NCI-H1105 treated with DMSO at 0.1 percent for 48 hours (cell line): Measurements from ENCODE around the gene PPID.
"Not testable (repeated sequence)": the region's sequence is repeated elsewhere in the genome, so short reads cannot be mapped to it uniquely, and the experiment has no call there.

Source experiments
- DNase-seq: peaks from one replicate; lab custom pipeline; 2025; lab: John Stamatoyannopoulos, UW

The PPID gene

GRCh38 chr4:158729716-158730559 lies 6.7 kb upstream of the PPID start:
- DNase-seq = no peak

- DNase-seq = no peak
Observed at GRCh38 chr4:158728236-158728635, 5.0 kb upstream of the PPID start.

- DNase-seq = no peak
Observed at GRCh38 chr4:158726633-158727032, 3.4 kb upstream of the PPID start.

GRCh38 chr4:158724637-158725036 lies 1.4 kb upstream of the PPID start:
- DNase-seq = no peak

- DNase-seq = peak; percentile 10
Observed at GRCh38 chr4:158722291-158722916, 792 bp downstream of the PPID start.

GRCh38 chr4:158721680-158722079 lies 1.5 kb downstream of the PPID start:
- DNase-seq = no peak

GRCh38 chr4:158715802-158716201 lies 7.4 kb downstream of the PPID start:
- DNase-seq = no peak

- DNase-seq = no peak
Observed at GRCh38 chr4:158714937-158715336, 8.3 kb downstream of the PPID start.

DNA sequence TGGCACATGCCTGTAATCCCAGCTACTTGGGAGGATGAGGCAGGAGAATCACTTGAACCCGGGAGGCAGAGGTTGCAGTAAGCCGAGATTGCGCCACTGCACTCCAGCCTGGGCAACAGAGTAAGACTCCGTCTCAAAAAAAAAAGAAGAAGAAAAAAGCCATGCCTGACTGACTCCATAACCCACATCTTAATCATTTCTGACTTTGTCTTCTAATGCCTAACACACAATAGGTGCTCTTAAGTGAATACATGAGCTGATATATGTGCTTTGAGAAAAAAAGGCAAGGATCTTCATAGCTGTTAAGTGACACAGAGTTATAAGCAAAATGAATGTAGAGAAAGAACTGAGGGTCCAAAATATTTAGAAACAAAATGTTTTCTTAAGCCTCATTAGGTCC lies 10.6 kb downstream of the PPID start:
- not testable (repeated sequence) for DNase-seq

DNA sequence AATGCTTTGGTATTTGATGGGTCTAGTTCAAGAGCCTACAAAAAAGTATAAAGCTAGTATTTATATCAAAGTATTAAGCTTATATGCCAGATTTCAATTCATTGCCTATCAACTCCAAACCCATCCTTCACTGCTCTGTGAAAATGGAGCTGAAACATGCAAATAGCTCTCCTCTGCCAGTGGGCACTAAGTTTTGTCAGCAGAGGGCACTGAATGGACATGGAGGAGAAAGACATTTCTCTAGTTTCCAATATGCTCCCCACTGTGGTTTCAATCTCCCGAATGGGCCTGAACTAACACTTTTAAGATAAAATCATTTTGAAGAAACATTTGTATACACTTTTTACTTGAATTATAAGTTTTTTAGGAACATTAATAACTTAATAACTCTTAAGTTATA lies 12.4 kb downstream of the PPID start:
- DNase-seq = no peak

GRCh38 chr4:158704274-158704673 lies 18.9 kb downstream of the PPID start:
- DNase-seq = no peak

- DNase-seq = no peak
Observed at GRCh38 chr4:158688813-158689212, 34.4 kb downstream of the PPID start.

DNA sequence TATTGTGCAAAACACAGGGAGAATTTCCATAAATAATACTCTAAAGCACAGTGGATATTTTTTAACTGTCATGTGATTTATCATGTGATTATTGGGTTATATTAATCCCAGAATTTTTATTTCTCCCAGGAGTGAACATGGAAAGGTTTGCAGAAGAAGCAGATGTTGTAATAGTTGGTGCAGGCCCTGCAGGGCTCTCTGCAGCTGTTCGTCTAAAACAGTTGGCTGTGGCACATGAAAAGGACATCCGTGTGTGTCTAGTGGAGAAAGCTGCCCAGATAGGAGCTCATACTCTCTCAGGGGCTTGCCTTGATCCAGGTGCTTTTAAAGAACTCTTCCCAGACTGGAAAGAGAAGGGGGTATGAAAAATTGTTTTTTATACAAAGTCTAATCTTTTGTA lies 41.1 kb downstream of the PPID start:
- no peak for DNase-seq

DNA sequence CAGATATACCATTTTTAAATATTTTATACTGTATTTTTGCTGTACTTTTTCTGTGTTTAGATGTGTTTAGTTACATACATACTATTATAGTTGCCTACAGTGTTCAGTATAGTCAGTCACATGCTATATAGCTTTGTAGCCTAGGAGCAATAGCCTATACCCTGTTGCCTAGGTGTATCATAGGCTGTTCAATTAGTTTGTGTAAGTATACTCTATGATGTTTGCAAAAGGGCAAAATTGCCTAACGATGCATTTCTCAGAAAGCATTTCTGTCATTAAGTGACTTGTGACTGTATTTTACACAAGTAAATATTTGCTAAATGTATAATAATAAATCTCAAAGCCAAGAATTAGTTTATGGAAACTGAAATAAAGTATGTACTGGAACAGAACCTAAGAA lies 41.6 kb downstream of the PPID start:
- DNase-seq = no peak

GRCh38 chr4:158678767-158679166 lies 44.4 kb downstream of the PPID start:
- no peak for DNase-seq

GRCh38 chr4:158676076-158676475 lies 47.1 kb downstream of the PPID start:
- DNase-seq = no peak

DNA sequence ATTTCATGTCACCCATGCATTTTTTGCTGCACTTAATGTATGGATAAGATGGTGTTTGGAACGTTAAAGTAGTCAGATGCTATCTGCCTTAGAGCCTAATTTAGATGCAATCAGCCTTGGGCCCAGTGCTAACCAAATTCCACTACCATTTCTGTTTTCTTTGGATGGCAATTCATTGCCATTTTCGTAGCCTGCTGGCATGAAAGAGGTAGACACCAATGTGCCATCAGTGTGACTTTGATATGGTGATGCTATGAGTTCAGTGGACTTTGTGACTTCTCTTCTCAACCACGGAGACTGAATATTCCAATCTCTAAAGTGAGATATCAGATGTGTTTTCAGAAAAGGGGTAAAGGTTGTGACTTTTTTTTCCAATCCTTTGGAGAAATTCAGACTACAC lies 49.6 kb downstream of the PPID start:
- DNase-seq = no peak

DNA sequence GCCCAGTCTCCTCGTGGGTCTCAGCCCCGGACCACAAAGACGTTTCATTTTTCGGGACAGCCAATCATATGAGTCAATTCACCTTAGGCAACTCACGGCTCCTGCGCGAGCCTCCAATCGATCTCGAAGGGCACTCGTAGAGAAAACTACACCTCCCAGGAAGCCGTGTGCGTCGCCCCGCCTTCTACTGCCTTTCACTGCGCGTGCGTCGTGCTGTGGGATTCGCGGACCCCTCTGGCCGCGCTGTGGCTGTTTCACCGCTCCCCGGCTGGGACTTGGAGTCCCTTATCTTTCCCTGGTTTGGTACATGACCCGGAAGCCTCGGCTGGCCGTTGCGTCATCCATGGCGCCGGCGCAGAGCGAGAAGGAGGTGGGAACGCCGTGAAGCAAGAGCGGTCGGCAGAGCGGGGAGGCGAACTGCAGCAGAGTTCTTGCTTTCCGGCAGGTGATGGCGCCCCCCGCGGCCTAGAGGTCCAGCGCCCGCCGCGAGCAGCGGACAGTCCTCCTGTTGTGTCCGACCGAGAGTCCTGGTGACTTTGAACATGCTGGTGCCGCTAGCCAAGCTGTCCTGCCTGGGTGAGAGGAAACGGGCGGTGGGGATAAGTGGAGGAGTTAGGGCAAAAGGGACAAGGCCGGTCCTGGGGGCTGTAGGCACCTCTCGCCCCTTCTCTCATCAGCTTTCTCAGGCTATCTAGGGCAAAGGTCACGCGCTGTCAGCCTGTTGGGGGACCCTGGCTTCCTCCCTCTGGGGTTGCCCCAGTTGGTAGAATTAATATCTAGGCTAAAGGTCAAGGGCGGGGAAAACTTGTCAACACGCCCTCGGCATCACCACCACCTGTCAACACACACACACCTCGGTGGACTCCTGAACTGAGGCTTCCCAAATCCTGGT lies 51.0 kb downstream of the PPID start, which contains the start of gene ETFDH:
Gene ETFDH, plus strand, starts transcription at position 382 of the 892 bp plus-strand sequence. Its CDS starts 161 bp downstream, at position 543.
- DNase-seq = peak; percentile 93

GRCh38 chr4:158671665-158671914 lies 51.6 kb downstream of the PPID start, which contains the start of gene C4orf46:
TSS of gene C4orf46 (minus strand) at chr4:158671887. CDS start at chr4:158671801, 86 bp downstream.
- DNase-seq = no peak

- peak; percentile 63 for DNase-seq
Observed at GRCh38 chr4:158670975-158671664, 52.1 kb downstream of the PPID start.

GRCh38 chr4:158669310-158669709 lies 53.9 kb downstream of the PPID start:
- no peak for DNase-seq

DNA sequence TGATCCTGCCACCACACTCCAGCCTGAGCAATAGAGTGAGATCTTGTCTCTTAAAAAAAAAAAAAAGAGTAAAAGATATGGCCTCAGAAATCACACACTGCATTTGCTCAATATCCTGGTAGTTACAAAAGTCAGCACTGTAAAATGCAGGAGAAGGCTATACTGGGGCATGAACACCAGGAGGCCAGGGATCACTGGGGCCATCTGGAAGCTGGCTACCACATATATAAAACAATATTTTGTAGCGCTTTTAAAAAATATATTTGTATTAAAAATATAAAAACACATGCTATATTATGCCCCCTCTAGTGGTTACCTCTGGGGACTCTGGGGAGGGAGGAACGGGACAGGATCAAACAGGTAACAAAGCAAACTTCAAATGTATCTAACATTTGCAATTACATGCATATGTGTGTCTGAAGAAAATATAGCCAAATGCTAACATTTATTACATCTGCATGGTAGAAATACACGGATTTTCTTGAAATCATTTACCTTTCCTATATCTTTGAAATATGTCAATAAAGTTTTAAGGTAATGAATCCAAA lies 55.5 kb downstream of the PPID start:
- DNase-seq = no peak
